HEK293 (cell line): ENCODE data around the gene ZHX3.

ENCODE experiments used
- CTCF ChIA-PET: fragments of 350-600 bp; formaldehyde crosslinking; extraction: SDS; loops from one replicate; lab custom pipeline; 2021; ENCODE audit warnings: antibody characterized with exemption; lab: Yijun Ruan, JAX
- POLR2A ChIA-PET: fragments of 300-600 bp; formaldehyde crosslinking; extraction: SDS; loops from one replicate; lab custom pipeline; 2020; ENCODE audit warnings: antibody characterized with exemption, inconsistent platforms; lab: Yijun Ruan, JAX
- H3K27ac ChIP-seq: fragments of 200-500 bp; sonication (Bioruptor generic); 2 replicates; pipeline ENCODE4 v1.5.1; 2014; ENCODE audit warnings: low read depth, low read length, control low read depth, inconsistent platforms; ENCODE audit errors: extremely low read depth
- H3K36me3 ChIP-seq, 2 experiments: fragments of 200-500 bp in 1 of 2; sonication (Bioruptor generic) in 1 of 2; 1 replicate in 1 of 2; 2 replicates in 1 of 2; pipeline ENCODE4 v1.5.1; 2014 to 2017; ENCODE audit warnings: inconsistent platforms in 2 of 2, low read length in 2 of 2; ENCODE audit not compliant: control insufficient read depth in 2 of 2, insufficient read depth in 1 of 2
- H3K4me1 ChIP-seq: fragments of 200-500 bp; sonication (Bioruptor generic); 2 replicates; pipeline ENCODE4 v1.5.1; 2014; ENCODE audit warnings: mild to moderate bottlenecking, low read length, inconsistent platforms; ENCODE audit not compliant: control insufficient read depth, insufficient read depth
- H3K4me3 ChIP-seq: 2 replicates; pipeline ENCODE4 v1.5.1; 2011; ENCODE audit warnings: low read depth, mild to moderate bottlenecking, control low read depth, low read length, moderate library complexity
- H3K9me3 ChIP-seq: fragments of 200-500 bp; sonication (Bioruptor generic); 2 replicates; pipeline ENCODE4 v1.5.1; 2014; ENCODE audit warnings: low read depth, low read length, inconsistent platforms; ENCODE audit not compliant: control insufficient read depth, insufficient read depth
- CTCF ChIP-seq: fragments of 450-650 bp; formaldehyde crosslinking; IDR thresholded peaks from 2 replicates; pipeline ENCODE4 v1.5.1; 2016; ENCODE audit warnings: missing biosample characterization, missing genetic modification characterization
- GFI1B ChIP-seq: fragments of 450-650 bp; formaldehyde crosslinking; IDR thresholded peaks from 2 replicates; pipeline ENCODE4 v1.5.1; 2016; ENCODE audit warnings: missing biosample characterization, missing genetic modification characterization
- HOXA7 ChIP-seq: sonication (generic); formaldehyde crosslinking; IDR thresholded peaks from 2 replicates; pipeline ENCODE4 v1.8.1; 2022; ENCODE audit warnings: missing genetic modification reagents, borderline replicate concordance
- PRDM6 ChIP-seq: fragments of 450-650 bp; formaldehyde crosslinking; IDR thresholded peaks from 2 replicates; pipeline ENCODE4 v1.5.1; 2017; ENCODE audit warnings: missing biosample characterization, missing genetic modification characterization
- YY2 ChIP-seq: fragments of 450-650 bp; formaldehyde crosslinking; IDR thresholded peaks from 2 replicates; pipeline ENCODE4 v1.5.1; 2016; ENCODE audit warnings: missing biosample characterization, missing genetic modification characterization
- ZIC2 ChIP-seq: fragments of 450-650 bp; formaldehyde crosslinking; IDR thresholded peaks from 2 replicates; pipeline ENCODE4 v1.5.1; 2016; ENCODE audit warnings: missing biosample characterization, missing genetic modification characterization
- ZNF133 ChIP-seq: fragments of 450-650 bp; formaldehyde crosslinking; IDR thresholded peaks from 2 replicates; pipeline ENCODE4 v1.5.1; 2016; ENCODE audit warnings: missing biosample characterization, missing genetic modification characterization
- ZNF138 ChIP-seq: fragments of 450-650 bp; formaldehyde crosslinking; IDR thresholded peaks from 2 replicates; pipeline ENCODE4 v1.5.1; 2016; ENCODE audit warnings: missing biosample characterization, missing genetic modification characterization, borderline replicate concordance
- ZNF202 ChIP-seq: fragments of 450-650 bp; formaldehyde crosslinking; IDR thresholded peaks from 2 replicates; pipeline ENCODE4 v1.5.1; 2016; ENCODE audit warnings: missing biosample characterization, missing genetic modification characterization, borderline replicate concordance
- ZNF248 ChIP-seq: fragments of 450-650 bp; formaldehyde crosslinking; IDR thresholded peaks from 2 replicates; pipeline ENCODE4 v1.5.1; 2017; ENCODE audit warnings: missing biosample characterization, missing genetic modification characterization
- ZNF391 ChIP-seq: fragments of 450-650 bp; formaldehyde crosslinking; IDR thresholded peaks from 2 replicates; pipeline ENCODE4 v1.5.1; 2016; ENCODE audit warnings: low read depth, missing biosample characterization, missing genetic modification characterization, borderline replicate concordance
- ZNF394 ChIP-seq: fragments of 450-650 bp; formaldehyde crosslinking; IDR thresholded peaks from 2 replicates; pipeline ENCODE4 v1.5.1; 2016; ENCODE audit warnings: missing biosample characterization, missing genetic modification characterization, mild to moderate bottlenecking, moderate library complexity, borderline replicate concordance
- ZNF510 ChIP-seq: fragments of 450-650 bp; formaldehyde crosslinking; IDR thresholded peaks from 2 replicates; pipeline ENCODE4 v1.5.1; 2018; ENCODE audit warnings: mild to moderate bottlenecking, missing genetic modification characterization, missing biosample characterization; ENCODE audit not compliant: insufficient replicate concordance
- ZNF580 ChIP-seq: fragments of 450-650 bp; formaldehyde crosslinking; IDR thresholded peaks from 2 replicates; pipeline ENCODE4 v1.5.1; 2016; ENCODE audit warnings: missing biosample characterization, missing genetic modification characterization
- ZNF610 ChIP-seq: fragments of 450-650 bp; formaldehyde crosslinking; IDR thresholded peaks from 2 replicates; pipeline ENCODE4 v1.5.1; 2016; ENCODE audit warnings: missing biosample characterization, missing genetic modification characterization, borderline replicate concordance
- ZNF629 ChIP-seq: fragments of 450-650 bp; formaldehyde crosslinking; IDR thresholded peaks from 2 replicates; pipeline ENCODE4 v1.5.1; 2017; ENCODE audit warnings: missing biosample characterization, missing genetic modification characterization
- ZNF658 ChIP-seq: fragments of 450-650 bp; formaldehyde crosslinking; IDR thresholded peaks from 2 replicates; pipeline ENCODE4; 2016; ENCODE audit warnings: missing biosample characterization, missing genetic modification characterization
- ZNF707 ChIP-seq: fragments of 450-650 bp; formaldehyde crosslinking; IDR thresholded peaks from 2 replicates; pipeline ENCODE4 v1.5.1; 2016; ENCODE audit warnings: missing biosample characterization, missing genetic modification characterization

The ZHX3 gene

GRCh38 chr20:41277049-41277448 lies 40.5 kb downstream of the ZHX3 start:
- no peaks in the 10 kb centered on the region for H3K9me3 ChIP-seq
- POLR2A ChIA-PET, result no interaction called here
- TF ChIP-seq ZNF133 (tag by site-specific recombination), result no peak
- no peak for TF ChIP-seq HOXA7 (CRISPR knock-in tag)
- TF ChIP-seq PRDM6, result no peak
- TF ChIP-seq ZNF394 (tag by site-specific recombination), result no peak
- TF ChIP-seq ZNF707 (tag by site-specific recombination), result no peak
- TF ChIP-seq ZNF510 (tag by site-specific recombination), result no peak
- no peak for TF ChIP-seq YY2
- no peak for TF ChIP-seq ZNF248 (tag by site-specific recombination)
- TF ChIP-seq ZNF658, result no peak
- TF ChIP-seq ZNF610, result no peak
- TF ChIP-seq ZNF629 (tag by site-specific recombination), result no peak
- no peak for TF ChIP-seq GFI1B (tag by site-specific recombination)
- H3K27ac ChIP-seq, result no peak overlapping the region
- peaks cover 5% of the 10 kb centered on the region for H3K4me1 ChIP-seq
- no peak overlapping the region for H3K4me3 ChIP-seq
- H3K36me3 ChIP-seq, result no peaks in the 10 kb centered on the region; a peak in 1 of 3 replicates
- CTCF ChIA-PET, result no interaction called here

- Histone ChIP-seq H3K9me3 (no peaks in the 10 kb centered on the region), H3K4me1 (peaks cover 5% of the 10 kb centered on the region), H3K36me3 (no peaks in the 10 kb centered on the region; a peak in 1 of 3 replicates), H3K27ac (no peak overlapping the region), H3K4me3 (no peak overlapping the region)
- TF ChIP-seq ZNF510 (tag by site-specific recombination) (no peak), ZNF580 (tag by site-specific recombination) (no peak), ZNF138 (no peak), ZIC2 (tag by site-specific recombination) (no peak), CTCF (tag by site-specific recombination) (no peak), ZNF202 (tag by site-specific recombination) (no peak)
- CTCF ChIA-PET, result no interaction called here
- POLR2A ChIA-PET, result no interaction called here
These were observed 41.2 kb downstream of the ZHX3 start for GRCh38 chr20:41276317-41276751.

GRCh38 chr20:41275301-41275731 lies 42.2 kb downstream of the ZHX3 start:
- POLR2A ChIA-PET, result interaction anchor here (0.6 kb wide), 1 partner anchor 65 kb away, joined by 4 read pairs; the partner anchor contains the start of gene LPIN3
- H3K4me1 ChIP-seq, result peaks cover 5% of the 10 kb centered on the region
- no peaks in the 10 kb centered on the region for H3K9me3 ChIP-seq
- CTCF ChIA-PET, result interaction anchor here (0.7 kb wide), 1 partner anchor 41 kb away, joined by 3 read pairs; no protein-coding TSS in a partner anchor
- TF ChIP-seq PRDM6 (peak; percentile 33; the same call in 1 of the 2 replicates), ZNF391 (no peak)
- no peak overlapping the region for H3K27ac ChIP-seq
- H3K4me3 ChIP-seq, result no peak overlapping the region
- no peaks in the 10 kb centered on the region for H3K36me3 ChIP-seq
